Stimulated activated CD4-positive, alpha-beta T cell treated with anti-CD3 and anti-CD28 coated beads, Interleukin-15, amount 100 ng/mL, for 24 hours (primary cell): ENCODE measurements around the gene NHEJ1.

Experiments
- DNase-seq: peaks from one replicate; pipeline ENCODE4 v3.0.0-alpha.2; 2020

NHEJ1 gene

GRCh38 chr2:219056896-219057708 is 103.5 kb downstream of the NHEJ1 start:
- DNase-seq, result no peak

GRCh38 chr2:219056176-219056895 is 104.3 kb downstream of the NHEJ1 start:
- no peak for DNase-seq

GRCh38 chr2:219054956-219055903 is 105.4 kb downstream of the NHEJ1 start:
- no peak for DNase-seq

GRCh38 chr2:219049282-219049681 is 111.3 kb downstream of the NHEJ1 start:
- DNase-seq, result no peak

- DNase-seq, result peak; percentile 29
Observed at GRCh38 chr2:219045937-219046550, 114.6 kb downstream of the NHEJ1 start.

- no peak for DNase-seq
Observed at GRCh38 chr2:219042750-219043149, 117.9 kb downstream of the NHEJ1 start.

GRCh38 chr2:219042157-219042556 is 118.5 kb downstream of the NHEJ1 start:
- DNase-seq, result no peak

- DNase-seq, result peak; percentile 57
Observed at GRCh38 chr2:219041252-219041651, 119.4 kb downstream of the NHEJ1 start, which contains the start of gene CFAP65. Gene CFAP65, minus strand, starts transcription at chr2:219041516. Its CDS starts 2,468 bp downstream, at chr2:219039048.

GRCh38 chr2:219038600-219038999 is 122.0 kb downstream of the NHEJ1 start:
- DNase-seq, result no peak

- DNase-seq, result no peak
Observed at GRCh38 chr2:219037783-219038499, 122.7 kb downstream of the NHEJ1 start.

- no peak for DNase-seq
Observed at GRCh38 chr2:219035942-219036341, 124.7 kb downstream of the NHEJ1 start.

GRCh38 chr2:219034823-219035222 is 125.8 kb downstream of the NHEJ1 start:
- DNase-seq, result no peak

- DNase-seq, result no peak
Observed at GRCh38 chr2:219032051-219032745, 128.4 kb downstream of the NHEJ1 start.

- no peak for DNase-seq
Observed at GRCh38 chr2:219031005-219031738, 129.4 kb downstream of the NHEJ1 start.

GRCh38 chr2:219030177-219030940 is 130.3 kb downstream of the NHEJ1 start:
- DNase-seq, result no peak

GRCh38 chr2:219029829-219030165 is 130.8 kb downstream of the NHEJ1 start:
- DNase-seq, result peak; percentile 83

GRCh38 chr2:219028996-219029828 is 131.4 kb downstream of the NHEJ1 start:
- no peak for DNase-seq

GRCh38 chr2:219028141-219028540 is 132.5 kb downstream of the NHEJ1 start:
- no peak for DNase-seq
